Aorta (tissue), 5 donors: Measurements from ENCODE around the gene ARFGEF2. TPM values are rescaled to one million over a fixed set of nuclear protein-coding genes. Genes with fewer than 3 reads are reported as not detected.
"Not testable (repeated sequence)": the region's sequence is repeated elsewhere in the genome, so short reads cannot be mapped to it uniquely, and the experiment has no call there.

Source experiments
- ATAC-seq: fragments of 200-7000 bp; cut with Tn5 transposase; one replicate; pipeline ENCODE4 v1.9.1; 2022; ENCODE audit warnings: moderate library complexity; ENCODE audit not compliant: low FRiP score
- DNase-seq, 2 donors: peaks; one replicate each; pipeline ENCODE4 v3.0.0-alpha.2; 2020
- H3K27ac ChIP-seq, 2 donors: one replicate each; pipeline ENCODE4 v1.5.1; 2013; ENCODE audit warnings: low read length in 2 of 2, mild to moderate bottlenecking in 2 of 2, moderate library complexity in 2 of 2, control low read depth in 1 of 2, inconsistent platforms in 1 of 2, low read depth in 1 of 2
- H3K27me3 ChIP-seq, 2 donors: one replicate each; pipeline ENCODE4 v1.6.1; 2013; ENCODE audit warnings: control low read depth in 1 of 2, low read length in 1 of 2, mild to moderate bottlenecking in 1 of 2, moderate library complexity in 1 of 2; ENCODE audit not compliant: insufficient read depth in 2 of 2, control insufficient read depth in 1 of 2
- H3K36me3 ChIP-seq, 2 donors: one replicate each; pipeline ENCODE4 v1.6.1; 2013; ENCODE audit warnings: control low read depth in 1 of 2, low read length in 1 of 2, mild to moderate bottlenecking in 1 of 2; ENCODE audit not compliant: insufficient read depth in 2 of 2, control insufficient read depth in 1 of 2
- H3K4me1 ChIP-seq, 2 donors: one replicate each; pipeline ENCODE4 v1.6.1; 2013; ENCODE audit warnings: low read length in 2 of 2, control low read depth in 1 of 2, mild to moderate bottlenecking in 1 of 2, moderate library complexity in 1 of 2; ENCODE audit not compliant: insufficient read depth in 2 of 2, control insufficient read depth in 1 of 2
- H3K4me3 ChIP-seq, 2 donors: one replicate each; pipeline ENCODE4 v1.5.1; 2013; ENCODE audit warnings: low read length in 2 of 2, control low read depth in 1 of 2, mild to moderate bottlenecking in 1 of 2
- H3K9me3 ChIP-seq: one replicate; pipeline ENCODE4 v1.6.1; 2013; ENCODE audit warnings: mild to moderate bottlenecking, low read length; ENCODE audit not compliant: control insufficient read depth
- WGBS, 2 donors: extraction: QIAGEN DNeasy Blood & Tissue Kit; methylation state at CpG; one replicate each; pipeline ENCODE4 v1.1.7; 2013; 5-methylcytosine and 5-hydroxymethylcytosine counted together
- intact Hi-C, 2 donors: fragments of 100-400 bp; cut with DNase I; formaldehyde crosslinking; loops; one replicate each; pipeline versions ENCODE4 v1.14.2 to v1.15.0; 2022
- polyA plus RNA-seq, 2 donors: library from polyadenylated mRNA; stranded (reverse); fragments of 200-250 nt; gene quantifications; one replicate each; pipeline ENCODE4 v1.2.3, GENCODE V29; 2013
- total RNA-seq, 2 donors: library from RNA; stranded (reverse); fragmentation: NEBNext Ultra II Directional; extraction: Animal tissue kit (Norgen Biotek cat#: 25700); gene quantifications; one replicate each; pipeline ENCODE4 v1.2.1, GENCODE V29; 2021
- donor health status: healthy with polysubstance abuse.
- donor health status: Bipolar disorder and iron deficiency.
- donor health status: DM: no; HTN: no; CAD: no.
- donor health status: DM: no; HTN: no; CAD: no.
- donor health status: DM: yes; HTN: yes; CAD: no.

Gene ARFGEF2
- total and polyA plus RNA-seq, 4 donors, result 5.8 to 30.2 (median 19.3) TPM

GRCh38 chr20:49063279-49063678 is 141.8 kb downstream of the ARFGEF2 start:
- H3K9me3 ChIP-seq, result no peaks in the 10 kb centered on the region
- no peaks in the 10 kb centered on the region for H3K27me3 ChIP-seq
- no peaks in the 10 kb centered on the region for H3K4me1 ChIP-seq
- H3K36me3 ChIP-seq, result no peaks in the 10 kb centered on the region
- DNase-seq, result no peak
- H3K27ac ChIP-seq, result no peak overlapping the region
- no peak for ATAC-seq
- no peak overlapping the region for H3K4me3 ChIP-seq
- WGBS, 2 donors, result 77 to 81% methylated on average over 3 of the region's 3 CpGs
- intact Hi-C loops, result no loop called here

GRCh38 chr20:49074521-49074920 is 153.0 kb downstream of the ARFGEF2 start:
- Histone ChIP-seq H3K4me3 (no peak overlapping the region), H3K27me3 (no peaks in the 10 kb centered on the region), H3K9me3 (no peaks in the 10 kb centered on the region), H3K27ac (no peak overlapping the region), H3K4me1 (no peaks in the 10 kb centered on the region), H3K36me3 (peaks cover 2 to 4% of the 10 kb centered on the region in 2 donors)
- ATAC-seq (no peak), DNase-seq (no peak)
- intact Hi-C loops, result no loop called here
- WGBS, 2 donors, result 82 to 89% methylated on average over 2 of the region's 2 CpGs

- Histone ChIP-seq H3K4me1 (no peaks in the 10 kb centered on the region), H3K4me3 (no peak overlapping the region), H3K27me3 (no peaks in the 10 kb centered on the region), H3K9me3 (no peaks in the 10 kb centered on the region), H3K27ac (no peak overlapping the region), H3K36me3 (peaks cover 2 to 5% of the 10 kb centered on the region in 2 donors)
- WGBS, 2 donors, result 62 to 72% methylated on average over 3 of the region's 3 CpGs
- intact Hi-C loops, result no loop called here
- no peak for ATAC-seq
- no peak for DNase-seq
Measured at GRCh38 chr20:49078310-49078709, 156.8 kb downstream of the ARFGEF2 start.

GRCh38 chr20:49082295-49082694 is 160.8 kb downstream of the ARFGEF2 start:
- not testable (repeated sequence) for H3K27me3 ChIP-seq, H3K9me3 ChIP-seq, H3K27ac ChIP-seq, H3K4me1 ChIP-seq, H3K4me3 ChIP-seq, DNase-seq, ATAC-seq
- WGBS, 2 donors, result 95 to 96% methylated on average over 12 of the region's 12 CpGs
- intact Hi-C loops, result loop anchor here in 1 of 2 donors (10.0 kb wide), 1 partner anchor 87 kb away; no protein-coding TSS in a partner anchor
- peaks cover 3 to 12% of the 10 kb centered on the region in 2 donors for H3K36me3 ChIP-seq

Other genes starting within 250 kb of the ARFGEF2 start
- gene PREX1, start 93.7 kb upstream of the ARFGEF2 start, total RNA-seq, result 10 to 100 TPM; 40.9 to 44.3 TPM
- 10 to 100 TPM; 20.4 to 49.0 TPM for gene PREX1, start 93.7 kb upstream of the ARFGEF2 start, polyA plus RNA-seq
- 10 to 100 TPM; 31.0 to 34.1 TPM for gene CSE1L, start 124.6 kb downstream of the ARFGEF2 start, total RNA-seq
- gene CSE1L, start 124.6 kb downstream of the ARFGEF2 start, polyA plus RNA-seq, result 10 to 100 TPM; 18.0 to 18.2 TPM